Hepatic stellate cell (primary cell): Measurements from ENCODE around the gene ZNF532.

Experiments used
- DNase-seq: peaks from one replicate; pipeline ENCODE4 v3.0.0; 2011; ENCODE audit warnings: low spot score

The ZNF532 gene

GRCh38 chr18:59033359-59033758 lies 168.7 kb downstream of the ZNF532 start:
- no peak for DNase-seq

DNA sequence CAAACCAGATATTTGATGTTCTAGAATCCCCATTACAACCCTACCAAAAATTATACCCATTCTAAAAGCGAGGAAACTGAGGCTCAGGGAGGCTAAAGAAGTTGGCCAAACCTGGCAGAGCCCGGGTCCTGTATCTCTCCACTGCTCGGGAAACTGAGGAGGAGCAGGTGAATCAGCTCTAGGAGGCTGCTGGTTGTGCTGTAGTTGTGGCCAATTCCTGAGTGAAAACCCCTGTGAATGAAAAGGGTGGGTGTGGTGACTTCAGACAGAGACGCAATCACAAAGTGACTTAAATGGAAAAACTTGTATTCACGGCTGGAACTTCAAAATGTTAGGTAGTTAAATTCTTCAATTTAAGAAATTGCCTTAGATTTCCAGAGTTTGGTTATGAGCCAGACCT lies 169.3 kb downstream of the ZNF532 start:
- no peak for DNase-seq

DNA sequence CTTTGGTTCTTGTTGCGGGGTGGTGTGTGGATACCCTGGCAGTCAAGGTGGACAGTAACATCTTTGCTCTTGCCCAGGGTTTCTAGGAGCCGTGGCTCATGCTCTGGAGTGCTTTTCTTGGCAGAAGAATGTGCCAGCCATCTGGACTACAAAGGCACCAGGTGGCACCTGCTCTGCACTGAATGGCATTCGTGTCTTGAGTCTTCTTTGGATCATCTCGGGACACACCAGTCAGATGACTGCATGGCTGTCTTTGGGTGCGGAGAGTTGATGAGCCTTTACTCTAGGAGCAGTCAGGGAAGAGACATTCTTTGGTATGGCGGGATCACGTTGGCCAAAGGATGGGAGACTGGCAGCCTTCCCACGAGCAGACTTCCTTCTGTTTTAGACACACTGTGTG lies 170.9 kb downstream of the ZNF532 start:
- DNase-seq, result no peak
